ENCODE data around the gene MEPE. TPM values are rescaled to one million over a fixed set of nuclear protein-coding genes. Genes with fewer than 3 reads are reported as not detected.
A peak's percentile ranks its signal among the peaks of the same experiment; 100 is the strongest.
"Not testable (repeated sequence)": the region's sequence is repeated elsewhere in the genome, so short reads cannot be mapped to it uniquely, and the experiment has no call there.

MEPE gene
- total and polyA plus RNA-seq, 2 donors (not counting 1 experiment from before 2014, with no cell fraction given), result not detected

- H3K4me3 ChIP-seq (ENCODE audit: control extremely low read depth in 1 of 5, extremely low read depth in 1 of 5, insufficient read depth in 1 of 5, low read depth in 2 of 5, low read length in 4 of 5); H3K79me2 ChIP-seq (ENCODE audit: control insufficient read depth, insufficient read depth, low read length); ATAC-seq (ENCODE audit: low read depth); H3K27ac Mint-ChIP-seq; H3K9me3 ChIP-seq (ENCODE audit: control extremely low read depth in 1 of 3, control insufficient read depth in 2 of 3, insufficient read depth in 1 of 3, low read length in 2 of 3); H3K27ac ChIP-seq (ENCODE audit: low read length in 2 of 2); intact Hi-C loops (cut with micrococcal nuclease); H3K9me3 Mint-ChIP-seq (ENCODE audit: insufficient read depth); H3K36me3 ChIP-seq (replicated peaks in 1 of 2; ENCODE audit: control extremely low read depth in 1 of 2, control insufficient read depth in 1 of 2, extremely low read depth in 1 of 2, insufficient read depth in 2 of 2, low read length in 1 of 2); H2AFZ ChIP-seq (ENCODE audit: insufficient read depth, low read depth, low read length, poor library complexity, severe bottlenecking); H3K9ac ChIP-seq (ENCODE audit: low read length); POLR2A ChIA-PET; H3K27me3 ChIP-seq (replicated peaks in 1 of 4; ENCODE audit: control extremely low read depth in 1 of 4, control insufficient read depth in 3 of 4, insufficient read depth in 4 of 4, low read length in 3 of 4); H3K27me3 Mint-ChIP-seq; H4K20me1 ChIP-seq (ENCODE audit: control insufficient read depth, insufficient read depth, low read length, poor library complexity, severe bottlenecking): not testable (repeated sequence)
- peak overlapping the region; percentile 17 for H3K4me3 Mint-ChIP-seq
- Histone ChIP-seq H3K4me2 (replicated peaks; ENCODE audit: low read depth, low read length, poor library complexity, severe bottlenecking) (peak overlapping the region; percentile 11), H3K4me1 (ENCODE audit: control insufficient read depth in 2 of 2, insufficient read depth in 2 of 2, low read length in 2 of 2) (peaks cover 9 to 14% of the 10 kb centered on the region in 2 donors)
- H3K4me1 Mint-ChIP-seq, result peaks cover 28% of the 10 kb centered on the region
- peak; percentile 10 for DNase-seq
- CTCF ChIA-PET, result interaction anchor here (1.2 to 1.3 kb wide), 2 partner anchors 11 to 82 kb away, joined by 3 read pairs; no protein-coding TSS in a partner anchor
These were observed 58.0 kb downstream of the MEPE start for GRCh38 chr4:87890753-87891152.

- H3K4me3 ChIP-seq (ENCODE audit: control extremely low read depth in 1 of 5, extremely low read depth in 1 of 5, insufficient read depth in 1 of 5, low read depth in 2 of 5, low read length in 4 of 5), result no peak overlapping the region
- H3K27me3 ChIP-seq (replicated peaks in 1 of 4; ENCODE audit: control extremely low read depth in 1 of 4, control insufficient read depth in 3 of 4, insufficient read depth in 4 of 4, low read length in 3 of 4), result no peaks in the 10 kb centered on the region
- Mint-ChIP-seq H3K27ac (no peak overlapping the region), H3K4me3 (no peak overlapping the region), H3K4me1 (peaks cover 13% of the 10 kb centered on the region), H3K9me3 (ENCODE audit: insufficient read depth) (no peaks in the 10 kb centered on the region), H3K27me3 (peaks cover 8% of the 10 kb centered on the region)
- H3K9me3 ChIP-seq (ENCODE audit: control extremely low read depth in 1 of 3, control insufficient read depth in 2 of 3, insufficient read depth in 1 of 3, low read length in 2 of 3), result peaks cover 0 to 2% (median 0%) of the 10 kb centered on the region in 3 donors
- H3K36me3 ChIP-seq (replicated peaks in 1 of 2; ENCODE audit: control extremely low read depth in 1 of 2, control insufficient read depth in 1 of 2, extremely low read depth in 1 of 2, insufficient read depth in 2 of 2, low read length in 1 of 2), result no peaks in the 10 kb centered on the region
- ATAC-seq (ENCODE audit: low read depth) (no peak), DNase-seq (no peak)
- peaks cover under 1 to 8% of the 10 kb centered on the region in 2 donors for H3K4me1 ChIP-seq (ENCODE audit: control insufficient read depth in 2 of 2, insufficient read depth in 2 of 2, low read length in 2 of 2)
- peak overlapping the region; percentile 23 for H3K9ac ChIP-seq (ENCODE audit: low read length)
- peak overlapping the region; percentile 33 for H2AFZ ChIP-seq (ENCODE audit: insufficient read depth, low read depth, low read length, poor library complexity, severe bottlenecking)
- intact Hi-C loops (cut with micrococcal nuclease), result no loop called here
- WGBS (ENCODE audit: insufficient coverage), result 100% methylated on average over 1 of the region's 8 CpGs
- H3K4me2 ChIP-seq (replicated peaks; ENCODE audit: low read depth, low read length, poor library complexity, severe bottlenecking), result peak overlapping the region; percentile 25
- H4K20me1 ChIP-seq (ENCODE audit: control insufficient read depth, insufficient read depth, low read length, poor library complexity, severe bottlenecking), result no peaks in the 10 kb centered on the region
- ChIA-PET POLR2A (no interaction called here), CTCF (interaction anchor here (0.5 kb wide), 1 partner anchor 317 kb away, joined by 3 read pairs; no protein-coding TSS in a partner anchor)
- TF ChIP-seq CTCF (IDR thresholded peaks at IDR 0.05), result no peak
- no peak for TF ChIP-seq EZH2 (IDR thresholded peaks at IDR 0.05; ENCODE audit: borderline replicate concordance, insufficient read depth, low read depth, low read length, poor library complexity, severe bottlenecking)
- no peaks in the 10 kb centered on the region for H3K79me2 ChIP-seq (ENCODE audit: control insufficient read depth, insufficient read depth, low read length)
- H3K27ac ChIP-seq (ENCODE audit: low read length in 2 of 2), result no peak overlapping the region
These were observed 63.3 kb downstream of the MEPE start for GRCh38 chr4:87895964-87896621.

Other genes with a start within 250 kb of the MEPE start
- gene DSPP, start 224.4 kb upstream of the MEPE start, total RNA-seq, result not detected in 2 replicates
- gene DSPP, start 224.4 kb upstream of the MEPE start, polyA plus RNA-seq, result not detected in 2 replicates
- gene DMP1, start 182.7 kb upstream of the MEPE start, total RNA-seq, result not detected in 2 replicates
- gene DMP1, start 182.7 kb upstream of the MEPE start, polyA plus RNA-seq, result not detected in 2 replicates
- not detected in 2 replicates for gene IBSP, start 33.4 kb upstream of the MEPE start, total RNA-seq
- not detected in 2 replicates for gene IBSP, start 33.4 kb upstream of the MEPE start, polyA plus RNA-seq
- gene SPP1, start 142.7 kb downstream of the MEPE start, total RNA-seq, result not detected in 2 replicates
- gene SPP1, start 142.7 kb downstream of the MEPE start, polyA plus RNA-seq, result not detected in 2 replicates
- gene PKD2, start 174.7 kb downstream of the MEPE start, total RNA-seq, result 4.9 and 5.8 TPM in 2 replicates
- gene PKD2, start 174.7 kb downstream of the MEPE start, polyA plus RNA-seq, result 1.8 and 6.3 TPM in 2 replicates